SK-N-MC (cell line): ENCODE measurements around the gene SBNO2.

Experiments
- EZH2 ChIP-seq: fragments of 200-600 bp; sonication (generic); IDR thresholded peaks from one replicate; pipeline ENCODE4 v1.6.1; 2017; ENCODE audit warnings: antibody characterized with exemption
- FOXP2 ChIP-seq: optimal IDR thresholded peaks from 2 replicates; pipeline ENCODE3; 2011; ENCODE audit warnings: mild to moderate bottlenecking, moderate library complexity; ENCODE audit not compliant: insufficient read depth; ENCODE audit errors: extremely low read length, control extremely low read depth
- POLR2AphosphoS5 ChIP-seq: IDR thresholded peaks from 2 replicates; pipeline ENCODE4 v1.6.1; 2012; ENCODE audit warnings: mild to moderate bottlenecking, low read depth, low read length, borderline replicate concordance

GRCh38 chr19:1171755-1172352, 2.2 kb downstream of the SBNO2 start:
- TF ChIP-seq EZH2 (no peak), POLR2AphosphoS5 (no peak), FOXP2 (no peak)
